H1 (cell line): ENCODE results near the gene PRKAG1. TPM values are rescaled to one million over a fixed set of nuclear protein-coding genes. Genes with fewer than 3 reads are reported as not detected.

ENCODE experiments used
- EZH2 ChIP-seq: fragments of 200-600 bp; sonication (generic); IDR thresholded peaks from 2 replicates; pipeline ENCODE4 v1.7.1; 2012; ENCODE audit warnings: low read depth, mild to moderate bottlenecking, moderate library complexity, low read length, inconsistent platforms; ENCODE audit not compliant: severe bottlenecking
- PHF8 ChIP-seq: fragments of 200-600 bp; sonication (generic); conservative IDR thresholded peaks from 2 replicates; pipeline ENCODE4 v1.7.1; 2012; ENCODE audit warnings: low read depth, mild to moderate bottlenecking, inconsistent platforms, low read length, moderate library complexity
- polyA plus RNA-seq, 7 experiments: library from polyadenylated mRNA; depleted of rRNA in 3 of 7; stranded (reverse) in 5 of 7; unstranded in 2 of 7; fragments of >200 nt in 5 of 7; fragments of 200-250 nt in 2 of 7; gene quantifications; 1 replicate in 5 of 7; 2 replicates in 1 of 7; 4 replicates in 1 of 7; pipeline versions ENCODE4 v1.2.1 to v1.2.3, GENCODE V29; 2011 to 2013; ENCODE audit warnings: missing spikeins in 2 of 7, mixed read lengths in 2 of 7
- total RNA-seq: library from RNA; stranded (reverse); fragmentation: NEBNext Ultra II Directional; extraction: Animal tissue kit (Norgen Biotek cat#: 25700); gene quantifications from 2 replicates; pipeline ENCODE4 v1.2.1, GENCODE V29; 2021

PRKAG1 gene
- total and polyA plus RNA-seq, 2 of the 8 experiments (the other 6 are each of a cell fraction or from before 2014, with no cell fraction given) = 38.6 to 57.5 TPM

GRCh38 chr12:49051373-49051764, 32.8 kb upstream of the PRKAG1 start (continued):
- TF ChIP-seq EZH2 (no peak), PHF8 (no peak)
